Measurements from ENCODE around the gene IDUA.

DNA sequence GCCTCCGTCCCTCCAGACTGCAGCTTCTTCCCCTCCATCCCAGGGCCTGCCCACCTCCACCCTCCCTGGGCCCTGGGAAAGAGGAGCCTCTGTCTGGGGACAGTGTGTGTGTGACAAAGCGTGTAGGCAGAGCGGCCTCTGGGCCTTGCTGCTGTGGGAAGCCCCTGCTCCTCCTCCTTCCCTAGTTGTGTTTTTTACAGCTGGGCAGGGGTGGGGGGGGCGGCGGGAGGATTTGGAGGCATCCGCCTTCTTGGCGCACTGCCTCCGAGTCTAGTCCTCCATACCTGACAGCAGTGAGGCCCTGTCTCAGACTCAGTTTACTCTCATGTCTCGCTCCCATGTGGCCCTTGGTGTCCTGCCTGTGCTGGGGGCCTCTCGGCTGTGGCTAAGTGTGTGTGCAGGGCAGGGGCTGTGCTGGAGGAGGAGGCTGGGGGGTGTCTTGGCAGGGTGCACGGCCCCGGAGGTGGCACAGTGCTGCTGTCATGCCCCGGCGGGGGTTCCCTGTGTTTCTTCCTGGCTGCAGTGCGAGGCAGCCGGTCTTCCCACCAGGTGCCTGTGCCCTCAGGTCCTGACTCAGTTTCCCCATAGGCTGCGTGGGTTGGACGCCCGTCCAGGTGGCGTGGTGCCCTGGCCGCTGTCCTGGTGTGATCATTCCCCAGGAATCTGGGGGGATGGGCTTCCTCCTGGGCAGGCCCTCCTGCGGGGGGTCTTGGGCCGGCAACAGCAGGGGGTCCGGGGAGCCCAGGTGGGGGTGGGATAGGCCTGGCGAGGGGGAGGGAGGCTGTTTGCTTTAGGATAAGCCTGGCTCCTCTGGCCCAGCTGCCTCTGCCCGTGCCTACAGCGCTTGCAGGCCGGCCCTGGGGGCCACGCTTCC, 31.5 kb downstream of the IDUA start:
- no peak for TF ChIP-seq ZNF274 (IDR thresholded peaks at IDR 0.05; ENCODE audit: low read depth, low read length)
- TF ChIP-seq YY1 (IDR thresholded peaks at IDR 0.05; ENCODE audit: insufficient read depth, insufficient read length), result no peak

Measured in NT2/D1 (cell line).